Dermis microvascular lymphatic vessel endothelial cell (primary cell): ENCODE data around the gene MPP4. TPM values are rescaled to one million over a fixed set of nuclear protein-coding genes. Genes with fewer than 3 reads are reported as not detected.
A peak's percentile ranks its signal among the peaks of the same experiment; 100 is the strongest.

ENCODE experiments used
- DNase-seq, 2 donors: peaks; one replicate each; pipeline versions ENCODE4 v3.0.0 to v3.0.0-alpha.2; 2010; ENCODE audit warnings: low read depth in 2 of 2
- total RNA-seq: library from RNA; depleted of rRNA; stranded (reverse); fragments of >200 nt; gene quantifications from 2 replicates; pipeline ENCODE4 v1.2.1, GENCODE V29; 2014

The MPP4 gene
- total RNA-seq, 1 donor from 2014 or later: 1.5 TPM

DNA sequence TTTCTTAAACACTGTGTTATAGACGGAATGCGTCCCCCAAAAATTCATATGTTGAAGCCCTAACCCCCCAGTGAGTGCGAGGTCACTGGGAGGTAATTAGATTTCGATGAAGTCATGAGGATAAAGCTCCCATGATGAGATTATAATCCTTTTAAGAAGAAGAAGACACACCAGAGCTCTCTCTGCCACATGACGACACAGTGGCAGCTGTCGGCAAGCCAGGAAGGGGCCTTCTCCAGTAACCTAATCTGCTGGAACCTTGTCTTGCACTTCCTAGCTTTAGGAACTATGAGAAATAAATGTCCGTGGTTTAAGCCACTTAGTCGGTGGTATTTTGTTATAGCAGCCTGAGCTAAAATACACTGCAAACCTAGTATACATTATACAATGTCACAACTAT is 67.4 kb downstream of the MPP4 start:
- DNase-seq: no peak

DNA sequence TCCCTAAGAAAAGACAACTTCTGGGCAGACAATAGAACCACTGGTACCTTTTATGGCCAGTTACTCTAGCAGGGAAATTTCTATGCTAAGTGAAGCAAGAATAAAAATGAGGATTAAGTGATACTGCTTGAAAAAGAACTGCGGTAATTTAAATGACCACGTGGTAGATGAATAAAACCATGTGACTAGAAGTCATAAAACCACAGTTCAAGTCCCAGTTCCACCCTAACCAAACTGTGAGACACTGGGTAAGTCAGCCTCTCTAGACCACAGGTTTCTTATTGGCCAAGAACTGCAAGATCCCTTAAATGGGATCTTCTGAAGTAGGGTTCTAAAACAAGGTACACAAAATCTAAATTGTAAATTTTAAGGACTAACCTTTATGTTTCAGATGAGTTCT is 67.9 kb downstream of the MPP4 start:
- no peak for DNase-seq

GRCh38 chr2:201628545-201628944 is 69.9 kb downstream of the MPP4 start:
- DNase-seq: no peak

GRCh38 chr2:201622306-201622970 is 76.0 kb downstream of the MPP4 start:
- peak in 1 of 2 donors; percentile 47 for DNase-seq

DNA sequence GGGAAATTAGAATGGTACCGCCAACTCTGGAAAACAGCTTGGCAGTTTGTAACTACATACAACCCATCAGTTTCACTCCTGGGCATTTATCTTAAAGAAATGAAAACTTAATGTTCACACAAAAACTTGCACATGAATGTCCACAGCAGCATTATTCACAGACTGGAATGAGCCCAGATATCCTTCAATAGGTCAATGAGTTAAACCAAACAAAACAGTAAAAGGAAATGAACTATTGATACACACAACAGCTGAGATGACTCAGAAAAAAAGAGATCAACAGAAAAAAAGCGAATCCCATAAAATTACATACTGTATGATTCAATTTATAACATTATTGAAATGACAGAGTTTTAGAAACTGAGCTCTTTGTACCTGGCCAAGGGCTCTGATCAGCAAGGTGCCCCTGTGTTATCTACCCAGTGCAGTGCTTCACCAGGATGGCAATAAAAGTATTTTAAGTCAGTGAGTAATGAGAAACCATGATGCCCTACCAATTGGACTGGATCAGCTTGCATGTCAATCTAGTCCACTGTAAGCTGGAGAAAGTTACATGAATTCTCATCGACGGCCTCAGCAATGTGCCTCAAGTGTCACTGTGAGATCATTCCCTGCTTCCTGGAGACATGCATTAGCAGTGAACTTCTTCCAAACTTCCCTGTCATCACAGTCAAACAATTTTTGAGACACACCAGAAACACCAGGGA is 77.0 kb downstream of the MPP4 start:
- DNase-seq: peak in 1 of 2 donors; percentile 86

GRCh38 chr2:201618744-201619662 is 79.4 kb downstream of the MPP4 start:
- peak in 1 of 2 donors; percentile 69 for DNase-seq

DNA sequence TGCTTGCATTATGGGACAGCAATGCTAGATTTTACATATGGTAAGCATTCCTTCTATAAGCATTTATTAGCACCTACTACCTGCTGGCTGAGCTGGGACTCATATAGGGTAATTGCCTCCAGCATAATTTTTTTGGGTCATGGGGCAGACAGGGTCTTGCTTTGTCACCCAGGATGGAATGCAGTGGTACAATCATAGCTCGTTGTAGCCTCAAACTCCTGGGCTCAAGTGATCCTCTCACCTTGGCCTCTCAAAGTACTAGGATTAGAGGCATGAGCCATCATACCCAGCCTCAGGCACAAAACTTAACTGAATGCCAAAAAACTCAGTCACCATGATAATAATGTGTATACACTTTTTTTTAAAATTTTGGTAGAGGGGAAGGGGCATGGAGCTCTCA is 90.4 kb downstream of the MPP4 start:
- no peak for DNase-seq

DNA sequence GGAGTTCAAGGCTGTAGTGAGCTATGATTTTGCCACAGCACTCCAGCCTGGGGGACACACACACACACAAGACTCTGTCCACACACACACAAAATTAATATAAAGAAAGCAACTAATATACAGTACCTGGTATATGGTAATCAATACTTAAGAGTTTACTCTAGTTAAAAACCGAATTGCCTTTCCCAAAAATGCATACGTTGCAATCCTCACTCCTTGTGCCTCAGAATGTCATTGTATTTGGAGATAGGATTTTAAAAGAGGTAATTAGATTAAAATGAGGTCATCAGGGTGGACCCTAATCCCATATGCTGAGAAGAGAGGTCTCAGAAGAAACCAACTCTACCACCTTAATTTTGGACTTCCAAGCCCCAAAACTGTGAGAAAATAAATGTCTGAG is 90.9 kb downstream of the MPP4 start:
- DNase-seq: no peak

GRCh38 chr2:201600906-201601305 is 97.5 kb downstream of the MPP4 start:
- no peak for DNase-seq

GRCh38 chr2:201597397-201597796 is 101.0 kb downstream of the MPP4 start:
- no peak for DNase-seq

Other genes starting within 250 kb of the MPP4 start
- 27.1 and 30.2 TPM in 2 replicates for gene TRAK2, start 247.2 kb downstream of the MPP4 start, total RNA-seq
- 15.2 and 20.5 TPM in 2 replicates for gene STRADB, start 246.9 kb downstream of the MPP4 start, total RNA-seq
- 18.9 and 23.6 TPM in 2 replicates for gene TMEM237, start 55.1 kb downstream of the MPP4 start, total RNA-seq
- gene ALS2, start 82.3 kb upstream of the MPP4 start, total RNA-seq: 17.7 and 20.5 TPM in 2 replicates
- not detected in 2 replicates for gene CDK15, start 107.9 kb upstream of the MPP4 start, total RNA-seq